DLD1 (cell line): ENCODE results near the gene ACAD11.
"Not testable (repeated sequence)": the region's sequence is repeated elsewhere in the genome, so short reads cannot be mapped to it uniquely, and the experiment has no call there.

ENCODE experiments used
- in situ Hi-C: cut with HindIII; loops from 2 replicates; pipeline ENCODE4 v1.10.0; 2017; ENCODE audit warnings: low sequenced_read_pairs

Gene ACAD11

GRCh38 chr3:132650153-132650552 is 9.5 kb downstream of the ACAD11 start:
- in situ Hi-C loops: no loop called here

GRCh38 chr3:132645058-132645457 is 14.6 kb downstream of the ACAD11 start:
- in situ Hi-C loops: no loop called here

GRCh38 chr3:132643366-132643765 is 16.2 kb downstream of the ACAD11 start:
- in situ Hi-C loops: no loop called here

- in situ Hi-C loops: no loop called here
Measured at GRCh38 chr3:132642539-132642847, 17.1 kb downstream of the ACAD11 start.

- in situ Hi-C loops: no loop called here
Measured at GRCh38 chr3:132641837-132642538, 17.6 kb downstream of the ACAD11 start.

- in situ Hi-C loops: not testable (repeated sequence)
Measured at GRCh38 chr3:132641427-132641826, 18.2 kb downstream of the ACAD11 start.

- in situ Hi-C loops: no loop called here
Measured at GRCh38 chr3:132638706-132639105, 20.9 kb downstream of the ACAD11 start.

GRCh38 chr3:132637590-132637989 is 22.0 kb downstream of the ACAD11 start:
- in situ Hi-C loops: no loop called here

GRCh38 chr3:132635052-132635451 is 24.6 kb downstream of the ACAD11 start:
- in situ Hi-C loops: no loop called here

GRCh38 chr3:132630612-132631011 is 29.0 kb downstream of the ACAD11 start:
- in situ Hi-C loops: no loop called here

- in situ Hi-C loops: no loop called here
Measured at GRCh38 chr3:132629928-132630327, 29.7 kb downstream of the ACAD11 start.

- in situ Hi-C loops: no loop called here
Measured at GRCh38 chr3:132628157-132628556, 31.5 kb downstream of the ACAD11 start.

- in situ Hi-C loops: no loop called here
Measured at GRCh38 chr3:132626955-132627354, 32.7 kb downstream of the ACAD11 start.

GRCh38 chr3:132625613-132626012 is 34.0 kb downstream of the ACAD11 start:
- in situ Hi-C loops: no loop called here

GRCh38 chr3:132624790-132625189 is 34.8 kb downstream of the ACAD11 start:
- in situ Hi-C loops: no loop called here

- in situ Hi-C loops: no loop called here
Measured at GRCh38 chr3:132623646-132624045, 36.0 kb downstream of the ACAD11 start.

- in situ Hi-C loops: no loop called here
Measured at GRCh38 chr3:132622761-132623160, 36.8 kb downstream of the ACAD11 start.

GRCh38 chr3:132622148-132622547 is 37.5 kb downstream of the ACAD11 start:
- in situ Hi-C loops: no loop called here

GRCh38 chr3:132616780-132617179 is 42.8 kb downstream of the ACAD11 start:
- in situ Hi-C loops: no loop called here

- in situ Hi-C loops: no loop called here
Measured at GRCh38 chr3:132615881-132616280, 43.7 kb downstream of the ACAD11 start.

- in situ Hi-C loops: not testable (repeated sequence)
Measured at GRCh38 chr3:132615301-132615700, 44.3 kb downstream of the ACAD11 start.

GRCh38 chr3:132606620-132607019 is 53.0 kb downstream of the ACAD11 start:
- in situ Hi-C loops: not testable (repeated sequence)

GRCh38 chr3:132606085-132606484 is 53.5 kb downstream of the ACAD11 start:
- in situ Hi-C loops: no loop called here
